ENCODE results near the gene EIF2B1. TPM values are rescaled to one million over a fixed set of nuclear protein-coding genes. Genes with fewer than 3 reads are reported as not detected.

The EIF2B1 gene
- total and polyA plus RNA-seq, 9 of the 15 experiments (the other 6 are each of a cell fraction or from before 2014, with no cell fraction given): 35.7 to 195 (median 67.8) TPM

- TF ChIP-seq CHAMP1 (IDR thresholded peaks at IDR 0.05) (no peak), GTF2F1 (IDR thresholded peaks at IDR 0.05; ENCODE audit: low read depth, low read length) (no peak), ZNF76 (CRISPR knock-in tag; IDR thresholded peaks at IDR 0.05; ENCODE audit: borderline replicate concordance) (no peak)
These were observed 25.3 kb downstream of the EIF2B1 start (continued) for GRCh38 chr12:123608182-123608581.

- Histone ChIP-seq H3K9me1 (ENCODE audit: control insufficient read depth, insufficient read depth, low read length) (no peaks in the 10 kb centered on the region), H3K27me3 (ENCODE audit: control insufficient read depth in 2 of 2, insufficient read depth in 2 of 2, low read length in 2 of 2) (no peaks in the 10 kb centered on the region), H3K27ac (ENCODE audit: extremely low read depth, low read depth, low read length) (no peak overlapping the region), H3K4me2 (ENCODE audit: insufficient read depth, low read length) (no peak overlapping the region), H2AFZ (ENCODE audit: low read depth, low read length) (no peak overlapping the region), H3K9me3 (replicated peaks; ENCODE audit: control insufficient read depth, insufficient read depth, low read depth, low read length) (no peaks in the 10 kb centered on the region), H4K20me1 (replicated peaks; ENCODE audit: control insufficient read depth, insufficient read depth, low read length) (peaks cover 5% of the 10 kb centered on the region; the same call in 1 of the 2 replicates), H3K9ac (ENCODE audit: insufficient read depth in 1 of 2, low read depth in 2 of 2, low read length in 2 of 2) (no peak overlapping the region), H3K79me2 (ENCODE audit: control insufficient read depth, insufficient read depth, low read length) (peaks cover 48% of the 10 kb centered on the region), H3K36me3 (ENCODE audit: control insufficient read depth, insufficient read depth, low read length) (peaks cover 89% of the 10 kb centered on the region), H3K4me1 (replicated peaks in 1 of 2; ENCODE audit: control insufficient read depth in 2 of 2, insufficient read depth in 2 of 2, low read length in 2 of 2) (peaks cover 2 to 5% of the 10 kb centered on the region in 2 experiments; a peak in 1 of 5 replicates), H3K4me3 (no peak overlapping the region)
- no peak for DNase-seq (ENCODE audit: extremely low read depth in 1 of 4, low spot score in 3 of 4)
- no peak for FAIRE-seq
- WGBS (ENCODE audit: insufficient coverage, low coverage, missing lambda C conversion rate): 81% methylated on average over 4 of the region's 4 CpGs
- intact Hi-C loops (cut with micrococcal nuclease): no loop called here
- POLR2A ChIA-PET: interaction anchor here (0.9 to 1.1 kb wide), 2 partner anchors 8 to 21 kb away, joined by 4 read pairs; no protein-coding TSS in a partner anchor
- CTCF ChIA-PET (ENCODE audit: low intra/inter-chr PET ratio): no interaction called here
- no peak for ATAC-seq
- in situ Hi-C loops (cut with MboI): no loop called here
- BruUV-seq (replicated peaks): no TSS peak
- TF ChIP-seq DMBX1 (CRISPR knock-in tag; IDR thresholded peaks at IDR 0.05; ENCODE audit: borderline replicate concordance): no peak
- no peak for TF ChIP-seq HES1 (IDR thresholded peaks at IDR 0.05; ENCODE audit: low read depth)
- TF ChIP-seq NCOA4 (IDR thresholded peaks at IDR 0.05; ENCODE audit: partially characterized antibody): no peak
- TF ChIP-seq HNRNPL (IDR thresholded peaks at IDR 0.05; ENCODE audit: low read depth, low read length): no peak
- TF ChIP-seq ZFP1 (CRISPR knock-in tag; IDR thresholded peaks at IDR 0.05): no peak
- TF ChIP-seq POLR3G (IDR thresholded peaks at IDR 0.05; ENCODE audit: extremely low read depth, insufficient read length, insufficient replicate concordance): no peak
- TF ChIP-seq PHTF2 (CRISPR knock-in tag; IDR thresholded peaks at IDR 0.05): no peak
- no peak for TF ChIP-seq PRMT5 (CRISPR knock-in tag; IDR thresholded peaks at IDR 0.05)
- no peak for TF ChIP-seq ARNT (IDR thresholded peaks at IDR 0.05)
- TF ChIP-seq MTA2 (IDR thresholded peaks at IDR 0.05; ENCODE audit: low read depth): no peak
- no peak for TF ChIP-seq DIDO1 (tag; IDR thresholded peaks at IDR 0.05; ENCODE audit: low read depth)
- TF ChIP-seq ZNF592 (IDR thresholded peaks at IDR 0.05): no peak
These were observed 25.7 kb downstream of the EIF2B1 start for GRCh38 chr12:123607756-123608155.
